ENCODE data around the gene ETS1.

The ETS1 gene

DNA sequence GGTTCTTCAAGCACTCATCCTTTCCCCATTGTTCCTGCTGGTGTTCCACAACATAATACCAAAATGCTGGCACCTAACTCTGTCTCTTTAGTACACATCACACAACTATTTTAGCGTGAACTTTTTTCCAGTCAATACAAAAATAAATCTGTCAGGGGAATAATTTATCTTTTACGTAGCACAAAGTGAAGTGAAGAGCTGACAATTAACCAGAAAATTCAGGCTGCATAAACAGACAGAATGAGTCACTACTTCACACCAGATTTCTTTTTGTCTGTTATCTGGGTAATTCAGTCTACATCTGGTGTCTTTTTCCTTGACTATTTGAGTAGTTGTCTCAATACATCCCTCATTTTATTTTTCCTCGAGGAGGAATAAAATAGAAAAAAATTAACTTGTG lies 7.9 kb upstream of the ETS1 start:
- no peak for DNase-seq (ENCODE audit: insufficient read length, low spot score)
- FAIRE-seq: no peak
- TF ChIP-seq POLR2A (IDR thresholded peaks at IDR 0.05; ENCODE audit: low read depth, low read length): no peak

- FAIRE-seq (no peak), DNase-seq (ENCODE audit: insufficient read length, low spot score) (no peak)
- no peak for TF ChIP-seq POLR2A (IDR thresholded peaks at IDR 0.05; ENCODE audit: low read depth, low read length)
Measured at GRCh38 chr11:128594226-128594625, 6.9 kb upstream of the ETS1 start.

DNA sequence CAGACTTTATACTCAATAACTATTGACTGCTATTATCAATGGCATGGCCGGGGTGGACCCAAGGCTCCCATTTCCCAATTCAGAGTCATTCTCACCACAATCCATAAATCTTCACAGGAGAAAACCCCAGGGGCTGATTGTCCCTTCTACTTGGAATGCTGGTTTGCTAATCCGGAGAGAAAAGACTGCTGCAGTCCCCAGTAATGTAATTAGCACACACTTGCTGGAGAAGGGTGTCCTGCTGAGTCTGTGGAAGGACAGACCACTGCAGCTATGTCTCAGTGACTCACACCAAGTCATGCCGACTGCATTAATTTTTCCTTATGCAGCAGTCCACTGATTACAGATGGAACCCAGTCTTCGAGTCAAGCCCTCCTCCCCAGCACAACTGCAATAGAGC lies 5.9 kb upstream of the ETS1 start:
- TF ChIP-seq POLR2A (IDR thresholded peaks at IDR 0.05; ENCODE audit: low read depth, low read length): no peak
- peak; percentile 23 for FAIRE-seq
- no peak for DNase-seq (ENCODE audit: insufficient read length, low spot score)

DNA sequence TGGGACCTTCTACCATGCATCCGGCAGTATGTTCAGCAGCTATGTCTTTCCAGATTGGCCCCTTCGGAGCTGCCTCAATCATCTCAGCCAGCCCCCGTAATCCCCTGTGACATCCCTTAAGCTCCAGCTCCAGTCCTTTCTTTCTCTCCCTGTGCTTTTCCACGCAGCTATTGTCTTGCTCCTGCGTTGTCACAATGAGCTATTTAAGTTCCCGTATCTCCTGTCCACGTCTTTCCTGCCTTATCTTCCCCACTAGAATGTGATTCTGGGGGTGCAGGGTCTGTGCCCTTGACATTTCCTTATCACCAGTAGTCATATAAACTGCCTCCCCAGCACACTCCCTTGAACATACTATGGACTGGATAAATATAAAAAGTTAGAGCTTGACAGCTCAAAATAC lies 5.1 kb upstream of the ETS1 start:
- FAIRE-seq (no peak), DNase-seq (ENCODE audit: insufficient read length, low spot score) (no peak)
- no peak for TF ChIP-seq POLR2A (IDR thresholded peaks at IDR 0.05; ENCODE audit: low read depth, low read length)

DNA sequence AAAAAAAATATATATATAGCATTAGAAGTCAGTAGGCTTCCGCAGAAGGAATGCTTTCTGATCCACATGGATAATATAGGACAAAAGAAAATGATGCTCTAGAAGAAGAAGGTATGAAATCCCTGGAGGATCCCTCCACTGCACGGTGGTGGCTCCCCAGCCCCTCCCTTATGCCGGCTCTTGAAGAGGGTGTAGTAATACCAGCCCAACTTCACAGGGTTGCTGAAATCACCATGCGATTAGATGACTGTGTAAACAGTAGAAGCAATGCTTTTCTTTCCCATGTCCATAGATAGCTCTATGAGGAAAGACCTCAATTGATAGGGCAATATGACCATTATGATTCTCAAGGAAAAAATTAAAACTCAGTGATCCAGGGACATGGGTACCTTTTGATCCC lies 3.2 kb upstream of the ETS1 start:
- TF ChIP-seq POLR2A (IDR thresholded peaks at IDR 0.05; ENCODE audit: low read depth, low read length): no peak
- DNase-seq (ENCODE audit: insufficient read length, low spot score) (no peak), FAIRE-seq (no peak)

DNA sequence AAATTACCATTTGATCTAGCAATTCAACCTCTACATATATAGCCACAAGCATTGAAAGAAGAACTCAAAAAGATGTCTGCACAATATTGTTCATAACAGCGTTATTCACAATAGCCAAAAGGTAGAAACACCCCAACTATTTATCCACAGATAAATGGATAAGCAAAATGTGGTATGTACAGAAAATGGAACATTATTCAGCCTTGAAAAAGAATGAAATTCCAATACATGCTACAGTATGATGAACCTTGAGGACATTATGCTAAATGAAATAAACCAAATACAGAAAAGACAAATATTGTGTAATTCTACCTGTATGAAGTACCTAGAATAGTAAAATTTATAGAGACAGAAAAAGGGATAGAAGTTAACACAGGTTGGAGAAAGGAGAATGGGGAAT lies 2.6 kb upstream of the ETS1 start:
- DNase-seq (ENCODE audit: insufficient read length, low spot score) (no peak), FAIRE-seq (no peak)
- TF ChIP-seq POLR2A (IDR thresholded peaks at IDR 0.05; ENCODE audit: low read depth, low read length): no peak

DNA sequence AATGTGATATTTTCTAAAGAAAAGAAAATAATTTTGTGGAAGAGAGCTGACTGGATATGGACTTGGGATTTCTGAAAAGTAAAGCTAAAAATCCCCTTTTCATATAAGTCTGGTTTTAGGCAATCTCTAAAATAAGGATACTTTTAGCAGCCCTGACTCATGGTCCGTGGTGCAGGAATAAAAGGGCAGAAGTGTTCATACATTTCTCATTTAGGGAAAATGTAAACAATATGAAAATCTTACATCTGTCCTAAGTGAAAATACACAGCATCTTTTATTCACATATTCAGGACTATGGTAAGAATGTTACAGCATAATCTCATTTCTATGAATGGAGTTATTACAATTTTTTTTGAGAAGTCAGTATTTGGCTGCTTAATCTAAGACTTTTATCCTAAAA lies 735 bp upstream of the ETS1 start:
- TF ChIP-seq POLR2A (IDR thresholded peaks at IDR 0.05; ENCODE audit: low read depth, low read length): no peak
- FAIRE-seq: no peak
- no peak for DNase-seq (ENCODE audit: insufficient read length, low spot score)

- TF ChIP-seq POLR2A (IDR thresholded peaks at IDR 0.05; ENCODE audit: low read depth, low read length): no peak
- FAIRE-seq (no peak), DNase-seq (ENCODE audit: insufficient read length, low spot score) (no peak)
Measured at GRCh38 chr11:128586689-128587088, 669 bp downstream of the ETS1 start.

DNA sequence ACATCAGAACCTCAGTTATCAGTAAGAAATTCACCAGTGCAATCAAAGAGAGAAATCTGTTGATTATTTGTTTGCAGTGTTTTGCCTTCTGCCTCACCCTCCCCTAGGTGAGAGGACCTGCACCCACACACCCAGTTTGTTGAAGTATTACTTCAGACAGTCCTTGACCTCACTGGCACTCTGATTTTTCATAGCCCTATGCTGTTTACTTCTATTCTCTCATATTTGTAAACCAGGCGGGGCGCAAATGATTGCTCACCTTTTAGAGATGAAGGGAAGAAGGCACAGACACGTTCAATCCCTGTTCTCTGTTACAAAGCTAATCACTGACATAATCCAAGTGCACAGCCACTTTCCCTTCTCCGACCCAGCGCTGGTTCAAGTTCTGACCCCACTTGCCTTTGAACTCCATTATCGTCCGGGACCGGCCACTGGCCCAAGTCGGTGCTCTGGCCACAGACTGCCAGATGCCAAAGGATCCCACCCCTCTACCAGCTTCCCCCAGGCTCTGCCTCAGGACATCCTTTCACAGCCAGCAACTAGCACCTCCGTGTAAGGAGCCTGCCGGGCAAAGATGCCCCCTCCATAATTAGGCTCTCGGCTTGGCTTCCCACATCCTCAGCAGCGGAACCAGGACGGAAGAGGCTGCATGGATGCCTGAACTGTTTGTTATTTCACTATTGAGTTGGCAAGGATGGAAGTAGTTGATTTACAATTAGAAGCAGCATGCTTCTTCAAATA lies 1.7 kb downstream of the ETS1 start:
- no peak for FAIRE-seq
- TF ChIP-seq POLR2A (IDR thresholded peaks at IDR 0.05; ENCODE audit: low read depth, low read length): no peak
- no peak for DNase-seq (ENCODE audit: insufficient read length, low spot score)

GRCh38 chr11:128584253-128584652 lies 3.1 kb downstream of the ETS1 start:
- DNase-seq (ENCODE audit: insufficient read length, low spot score): no peak
- FAIRE-seq: no peak
- TF ChIP-seq POLR2A (IDR thresholded peaks at IDR 0.05; ENCODE audit: low read depth, low read length): no peak

- DNase-seq (ENCODE audit: insufficient read length, low spot score): peak; percentile 47
- FAIRE-seq: peak; percentile 92
- no peak for TF ChIP-seq POLR2A (IDR thresholded peaks at IDR 0.05; ENCODE audit: low read depth, low read length)
Measured at GRCh38 chr11:128582496-128583366, 4.6 kb downstream of the ETS1 start.

GRCh38 chr11:128581561-128582272 lies 5.6 kb downstream of the ETS1 start:
- DNase-seq (ENCODE audit: insufficient read length, low spot score): no peak
- FAIRE-seq: no peak
- TF ChIP-seq POLR2A (IDR thresholded peaks at IDR 0.05; ENCODE audit: low read depth, low read length): no peak

- no peak for TF ChIP-seq POLR2A (IDR thresholded peaks at IDR 0.05; ENCODE audit: low read depth, low read length)
- FAIRE-seq: no peak
Measured at GRCh38 chr11:128580612-128581011, 6.7 kb downstream of the ETS1 start.

DNA sequence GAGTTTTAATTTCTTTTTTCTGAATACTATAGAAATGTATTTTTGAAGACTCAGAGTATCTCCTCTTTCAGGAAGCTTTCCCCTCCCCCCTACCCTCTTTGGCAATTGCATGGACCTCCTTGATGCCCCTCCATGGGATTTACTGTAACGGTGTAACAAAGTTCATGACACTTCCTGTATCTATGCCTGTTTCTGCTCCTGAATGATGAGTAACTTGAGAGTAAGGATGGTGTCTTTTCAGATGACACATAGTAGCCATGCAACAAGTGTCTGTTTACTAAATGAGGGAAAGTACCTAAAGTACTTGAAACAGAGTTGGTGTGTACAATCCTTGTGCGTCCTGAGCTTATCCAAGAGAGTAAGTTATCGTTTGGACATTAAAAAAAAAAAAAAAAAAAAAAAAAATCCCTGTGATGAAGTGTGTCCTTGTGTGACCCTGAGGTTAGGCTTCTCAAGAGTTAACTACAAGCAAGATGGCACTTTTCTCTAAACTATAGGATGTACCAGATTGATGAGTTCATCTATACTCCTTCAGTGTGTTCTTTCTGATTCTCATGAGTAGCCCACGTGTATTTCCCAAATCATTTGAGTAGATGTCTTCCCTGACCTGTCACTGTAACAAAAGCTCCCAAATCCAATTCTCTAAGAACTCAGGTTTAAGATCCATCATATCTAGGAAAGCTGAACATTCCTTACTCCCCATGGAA lies 7.4 kb downstream of the ETS1 start:
- TF ChIP-seq POLR2A (IDR thresholded peaks at IDR 0.05; ENCODE audit: low read depth, low read length): no peak
- DNase-seq (ENCODE audit: insufficient read length, low spot score): no peak
- no peak for FAIRE-seq

More at GRCh38 chr11:128580612-128581011, 6.7 kb downstream of the ETS1 start:
- no peak for DNase-seq (ENCODE audit: insufficient read length, low spot score)

Measured in H54 (cell line).